GM12878 (cell line): Measurements from ENCODE around the gene SYTL1. TPM values are rescaled to one million over a fixed set of nuclear protein-coding genes. Genes with fewer than 3 reads are reported as not detected.

ENCODE experiments used
- ATAC-seq: fragments of 200-7000 bp; cut with Tn5 transposase; 3 replicates; pipeline ENCODE4 v1.9.1; 2020; ENCODE audit warnings: mild to moderate bottlenecking, moderate library complexity
- BruUV-seq: library from RNA; stranded (reverse); fragments of 400-500 nt; replicated peaks from 2 replicates; lab custom pipeline; 2021; lab: Mats Ljungman, UMichigan
- CTCF ChIA-PET: fragments of 300-600 bp; sonication (Branson Sonifier 250); formaldehyde crosslinking; extraction: SDS; loops from one replicate; lab custom pipeline; 2021; ENCODE audit warnings: inconsistent platforms; lab: Yijun Ruan, JAX
- POLR2A ChIA-PET: fragments of 350-600 bp; formaldehyde crosslinking; extraction: SDS; loops from one replicate; lab custom pipeline; 2021; ENCODE audit warnings: inconsistent platforms; lab: Charles Lee
- RAD21 ChIA-PET: fragments of 300-600 bp; sonication (Branson Sonifier 250); formaldehyde crosslinking; loops from one replicate; lab custom pipeline; 2023; ENCODE audit warnings: antibody characterized with exemption; ENCODE audit not compliant: unreplicated experiment; lab: Charles Lee
- SMC1A ChIA-PET: fragments of 300-600 bp; sonication (Branson Sonifier 250); formaldehyde crosslinking; loops from one replicate; lab custom pipeline; 2023; ENCODE audit not compliant: unreplicated experiment, uncharacterized antibody; lab: Charles Lee
- DNase-seq: peaks from one replicate; pipeline ENCODE4 v3.0.0-alpha.2; 2011; ENCODE audit warnings: low read depth, low spot score
- FAIRE-seq: peaks from 3 replicates; lab custom pipeline; 2011; peaks lifted over from hg19 to GRCh38; lab: Jason Lieb, UNC
- H2AFZ ChIP-seq: 2 replicates; pipeline ENCODE4 v1.6.0; 2011; ENCODE audit warnings: low read depth, low read length, control low read depth; ENCODE audit not compliant: control insufficient read depth
- H3K27ac ChIP-seq: 2 replicates; pipeline ENCODE4 v1.5.1; 2011; ENCODE audit warnings: control low read depth; ENCODE audit not compliant: control insufficient read depth, insufficient read depth
- H3K27me3 ChIP-seq, 2 experiments: replicated peaks in 1 of 2; 2 replicates each; pipeline versions ENCODE4 v1.6.0 to v1.6.1; 2011; ENCODE audit warnings: low read length in 1 of 2; ENCODE audit not compliant: control insufficient read depth in 2 of 2, insufficient read depth in 2 of 2
- H3K36me3 ChIP-seq, 2 experiments: 2 replicates each; pipeline ENCODE4 v1.5.1; 2011; ENCODE audit warnings: low read length in 1 of 2; ENCODE audit not compliant: control insufficient read depth in 2 of 2, insufficient read depth in 2 of 2
- H3K4me1 ChIP-seq: 2 replicates; pipeline ENCODE4 v1.6.1; 2011; ENCODE audit warnings: mild to moderate bottlenecking, low read length, moderate library complexity, mixed read lengths; ENCODE audit not compliant: control insufficient read depth, insufficient read depth
- H3K4me2 ChIP-seq: 2 replicates; pipeline ENCODE4 v1.6.0; 2011; ENCODE audit warnings: control low read depth; ENCODE audit not compliant: control insufficient read depth, insufficient read depth
- H3K4me3 ChIP-seq: fragments of 200-600 bp; sonication (generic); 2 replicates; pipeline ENCODE4 v1.5.1; 2016
- H3K79me2 ChIP-seq: 2 replicates; pipeline ENCODE4 v1.6.0; 2011; ENCODE audit warnings: low read length; ENCODE audit not compliant: control insufficient read depth, insufficient read depth
- H3K9ac ChIP-seq: 2 replicates; pipeline ENCODE4 v1.8.0; 2011; ENCODE audit warnings: low read length, control low read depth, mixed read lengths; ENCODE audit not compliant: control insufficient read depth, insufficient read depth
- H3K9me3 ChIP-seq: replicated peaks from 3 replicates; pipeline ENCODE4 v1.5.1; 2011; ENCODE audit warnings: mild to moderate bottlenecking, low read length; ENCODE audit not compliant: control insufficient read depth, insufficient read depth
- H4K20me1 ChIP-seq: 2 replicates; pipeline ENCODE4 v1.6.0; 2011; ENCODE audit not compliant: control insufficient read depth, insufficient read depth
- BCLAF1 ChIP-seq: fragments of 450-650 bp; IDR thresholded peaks from 2 replicates; pipeline ENCODE4 v1.6.1; 2017; ENCODE audit warnings: antibody characterized with exemption, mild to moderate bottlenecking, moderate library complexity
- CHD2 ChIP-seq: IDR thresholded peaks from 2 replicates; pipeline ENCODE4 v1.6.1; 2011; ENCODE audit warnings: low read depth, low read length, improper control_type of control experiment, borderline replicate concordance
- TBL1XR1 ChIP-seq: IDR thresholded peaks from 2 replicates; pipeline ENCODE4 v1.6.1; 2012; ENCODE audit warnings: low read depth, low read length, improper control_type of control experiment
- WGBS: methylation state at CpG from one replicate; pipeline ENCODE4 v1.1.6; 2016; ENCODE audit warnings: low lambda C conversion rate; ENCODE audit not compliant: insufficient replicate concordance, insufficient coverage; ENCODE audit errors: missing lambda C conversion rate; 5-methylcytosine and 5-hydroxymethylcytosine counted together
- in situ Hi-C: fragments of 300-500 bp; cut with MboI; formaldehyde crosslinking; loops from 9 replicates; pipeline ENCODE4 v1.14.3; 2018; ENCODE audit warnings: mixed read lengths
- intact Hi-C: fragments of 100-400 bp; cut with micrococcal nuclease; formaldehyde crosslinking; loops from one replicate; pipeline ENCODE4 v1.14.2; 2022; ENCODE audit not compliant: unreplicated experiment
- polyA plus RNA-seq, 11 experiments: library from polyadenylated mRNA; depleted of rRNA in 4 of 11; unstranded in 6 of 11; stranded (reverse) in 5 of 11; fragments of >200 nt; fragmentation: Nextera tagmentation in 4 of 11; fragmentation: Illumina TruSeq in 1 of 11; extraction: Ambion mirVana in 4 of 11; extraction: Trizol in 1 of 11; gene quantifications; 1 replicate in 1 of 11; 2 replicates in 10 of 11; pipeline versions ENCODE4 v1.2.1 to v1.2.3, GENCODE V29; 2011 to 2016; ENCODE audit warnings: inconsistent platforms in 2 of 11, missing spikeins in 2 of 11, low read depth in 1 of 11
- total RNA-seq, 4 experiments: library from RNA; depleted of rRNA in 3 of 4; stranded (reverse); fragments of >200 nt in 3 of 4; fragmentation: Illumina TruSeq in 1 of 4; extraction: Trizol in 1 of 4; gene quantifications; 2 replicates each; pipeline versions ENCODE4 v1.2.1 to v1.2.3, GENCODE V29; 2013 to 2021

The SYTL1 gene
- total and polyA plus RNA-seq, 10 of the 15 experiments (the other 5 are each of a cell fraction or from before 2014, with no cell fraction given) = 0.72 to 45.6 (median 14.8) TPM

- no peak overlapping the region for H3K27ac ChIP-seq
- peaks cover 0 to 6% of the 10 kb centered on the region in 2 experiments; a peak in 1 of 4 replicates for H3K36me3 ChIP-seq
- TF ChIP-seq CHD2 = no peak
- no peak for TF ChIP-seq BCLAF1
- TF ChIP-seq TBL1XR1 = no peak
- BruUV-seq = no TSS peak
- SMC1A ChIA-PET = interaction anchor here (1.0 to 1.4 kb wide), 2 partner anchors 8 to 51 kb away, joined by 3 read pairs; no protein-coding TSS in a partner anchor
- DNase-seq (no peak), ATAC-seq (no peak), FAIRE-seq (no peak)
- in situ Hi-C loops (no loop called here), intact Hi-C loops (no loop called here)
- H4K20me1 ChIP-seq = no peaks in the 10 kb centered on the region
- H3K79me2 ChIP-seq = no peaks in the 10 kb centered on the region
- H3K27me3 ChIP-seq = no peaks in the 10 kb centered on the region
- POLR2A ChIA-PET = no interaction called here
- CTCF ChIA-PET = interaction anchor here (1.5 to 3.5 kb wide), 4 partner anchors 10 to 84 kb away, joined by 3 to 9 read pairs (median 6); no protein-coding TSS in a partner anchor
- H2AFZ ChIP-seq = no peak overlapping the region
- 84% methylated on average over 11 of the region's 11 CpGs for WGBS
- no peak overlapping the region for H3K4me2 ChIP-seq
- no peak overlapping the region for H3K9ac ChIP-seq
- no peaks in the 10 kb centered on the region for H3K9me3 ChIP-seq
- H3K4me1 ChIP-seq = no peaks in the 10 kb centered on the region
- no peak overlapping the region for H3K4me3 ChIP-seq
- RAD21 ChIA-PET = interaction anchor here (1.2 kb wide), 1 partner anchor 89 kb away, joined by 4 read pairs; no protein-coding TSS in a partner anchor
These were observed 35.8 kb upstream of the SYTL1 start for GRCh38 chr1:27306071-27306470.
